ENCODE measurements around the gene CLSTN1. TPM values are rescaled to one million over a fixed set of nuclear protein-coding genes. Genes with fewer than 3 reads are reported as not detected.

CLSTN1 gene
- total RNA-seq, 5 donors from 2014 or later (not counting 1 experiment from before 2014, with no cell fraction given), result 84.6 to 105 (median 91.2) TPM

DNA sequence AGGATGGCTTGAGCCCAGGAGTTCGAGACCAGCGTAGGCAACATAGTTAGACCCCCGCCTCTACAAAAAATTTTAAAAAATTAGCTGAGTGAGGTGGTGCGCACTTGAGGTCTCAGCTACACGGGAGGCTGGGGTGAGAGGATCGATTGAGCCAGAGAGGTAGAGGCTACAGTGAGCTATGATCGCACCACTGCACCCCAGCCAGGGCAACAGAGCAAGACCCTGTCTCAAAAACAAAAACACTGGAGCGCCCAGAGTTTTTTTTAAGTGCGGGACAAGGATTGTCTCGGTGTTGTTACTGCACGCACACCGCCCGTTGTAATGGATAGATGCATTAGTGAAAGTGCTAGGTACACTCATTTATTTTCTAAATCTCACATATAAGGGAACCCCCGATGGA lies 135.2 kb downstream of the CLSTN1 start:
- ChIA-PET CTCF (interaction anchor here in 1 of 2 donors (0.7 to 0.9 kb wide), 2 partner anchors 23 to 36 kb away, joined by 3 read pairs; no protein-coding TSS in a partner anchor), POLR2A (no interaction called here)
- peak overlapping the region; percentile 61 for H3K27ac ChIP-seq (ENCODE audit: low read length)
- H3K9me3 ChIP-seq, result no peaks in the 10 kb centered on the region
- peaks cover 43 to 90% of the 10 kb centered on the region in 2 experiments for H3K4me1 ChIP-seq (ENCODE audit: control insufficient read depth in 1 of 2, extremely low read depth in 1 of 2, insufficient read depth in 2 of 2, low read length in 2 of 2)
- peaks cover 17% of the 10 kb centered on the region for H3K36me3 Mint-ChIP-seq
- H3K27ac Mint-ChIP-seq, result peak overlapping the region; percentile 85 to 89
- 80% methylated on average over 6 of the region's 14 CpGs for WGBS (ENCODE audit: insufficient coverage)
- H3K4me3 ChIP-seq (ENCODE audit: control insufficient read depth in 1 of 2, extremely low read depth in 1 of 2, low read length in 1 of 2), result peak overlapping the region; percentile 53 to 60
- no peaks in the 10 kb centered on the region for H3K27me3 Mint-ChIP-seq
- peaks cover 73 to 79% (median 77%) of the 10 kb centered on the region in 3 donors for H3K4me1 Mint-ChIP-seq
- DNase-seq, result no peak
- ATAC-seq (replicated peaks in 1 of 4), result no peak
- no peaks in the 10 kb centered on the region for H3K9me3 Mint-ChIP-seq
- peaks cover 3 to 31% of the 10 kb centered on the region in 2 donors for H3K36me3 ChIP-seq (ENCODE audit: control insufficient read depth in 2 of 2, extremely low read depth in 1 of 2, insufficient read depth in 1 of 2, low read length in 1 of 2)
- H3K27me3 ChIP-seq (replicated peaks in 1 of 2; ENCODE audit: control insufficient read depth in 2 of 2, extremely low read depth in 1 of 2, insufficient read depth in 2 of 2, low read length in 1 of 2), result no peaks in the 10 kb centered on the region
- peak overlapping the region; percentile 74 to 81 (median 77) for H3K4me3 Mint-ChIP-seq

DNA sequence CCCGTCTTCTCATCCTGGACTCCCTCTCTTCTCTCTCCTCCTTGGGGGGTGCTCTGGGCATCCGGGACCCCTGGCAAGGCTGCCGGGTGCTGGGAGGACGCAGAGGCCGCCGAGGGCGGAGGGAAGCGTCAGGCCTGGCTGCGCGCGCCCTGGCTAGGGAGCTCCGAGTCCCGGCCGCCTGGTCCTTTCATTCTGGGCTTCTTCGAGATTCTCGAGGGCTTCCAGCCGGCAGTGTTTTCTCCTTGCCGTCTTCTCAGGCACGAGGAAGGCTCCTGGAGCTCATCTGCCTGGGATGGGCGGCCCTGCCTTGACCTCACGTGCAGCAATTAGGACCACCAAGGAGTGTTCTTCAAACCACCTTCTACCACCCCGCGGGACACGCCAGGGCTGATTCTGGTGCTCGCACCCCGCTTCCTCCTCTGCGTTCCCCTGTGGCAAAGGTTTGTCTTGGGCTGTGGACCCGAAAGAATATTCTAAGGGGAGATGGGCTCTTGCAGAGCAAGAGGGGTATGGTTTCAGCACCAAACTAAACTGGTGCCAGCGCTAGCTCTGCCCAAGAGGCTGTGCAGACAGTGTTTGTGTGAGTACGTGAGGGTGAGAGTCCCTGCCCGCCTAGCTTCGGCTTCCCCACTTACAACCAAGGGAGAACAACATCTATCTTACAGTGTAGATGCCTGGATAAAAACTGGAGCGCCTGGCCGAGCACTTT lies 135.7 kb downstream of the CLSTN1 start:
- WGBS (ENCODE audit: insufficient coverage), result 34% methylated on average over 17 of the region's 34 CpGs
- Histone ChIP-seq H3K27me3 (replicated peaks in 1 of 2; ENCODE audit: control insufficient read depth in 2 of 2, extremely low read depth in 1 of 2, insufficient read depth in 2 of 2, low read length in 1 of 2) (no peaks in the 10 kb centered on the region), H3K27ac (ENCODE audit: low read length) (peak overlapping the region; percentile 61), H3K9me3 (no peaks in the 10 kb centered on the region), H3K4me1 (ENCODE audit: control insufficient read depth in 1 of 2, extremely low read depth in 1 of 2, insufficient read depth in 2 of 2, low read length in 2 of 2) (peaks cover 43 to 89% of the 10 kb centered on the region in 2 experiments), H3K4me3 (ENCODE audit: control insufficient read depth in 1 of 2, extremely low read depth in 1 of 2, low read length in 1 of 2) (peak overlapping the region; percentile 41 to 53), H3K36me3 (ENCODE audit: control insufficient read depth in 2 of 2, extremely low read depth in 1 of 2, insufficient read depth in 1 of 2, low read length in 1 of 2) (peaks cover 3 to 28% of the 10 kb centered on the region in 2 donors)
- ATAC-seq (replicated peaks in 1 of 4) (no peak), DNase-seq (peak in 1 of 35 experiments; percentile 16)
- Mint-ChIP-seq H3K9me3 (no peaks in the 10 kb centered on the region), H3K27me3 (no peaks in the 10 kb centered on the region), H3K4me3 (peak overlapping the region; percentile 74 to 81 (median 77)), H3K36me3 (peaks cover 17% of the 10 kb centered on the region), H3K4me1 (peaks cover 74 to 81% (median 79%) of the 10 kb centered on the region in 3 donors), H3K27ac (peak overlapping the region; percentile 85 to 89)
- ChIA-PET POLR2A (interaction anchor here in 1 of 2 donors (0.6 kb wide), 1 partner anchor 99 kb away, joined by 5 read pairs; no protein-coding TSS in a partner anchor), CTCF (interaction anchor here in 1 of 2 donors (0.5 to 0.9 kb wide), 2 partner anchors 36 to 61 kb away, joined by 3 read pairs; no protein-coding TSS in a partner anchor)

DNA sequence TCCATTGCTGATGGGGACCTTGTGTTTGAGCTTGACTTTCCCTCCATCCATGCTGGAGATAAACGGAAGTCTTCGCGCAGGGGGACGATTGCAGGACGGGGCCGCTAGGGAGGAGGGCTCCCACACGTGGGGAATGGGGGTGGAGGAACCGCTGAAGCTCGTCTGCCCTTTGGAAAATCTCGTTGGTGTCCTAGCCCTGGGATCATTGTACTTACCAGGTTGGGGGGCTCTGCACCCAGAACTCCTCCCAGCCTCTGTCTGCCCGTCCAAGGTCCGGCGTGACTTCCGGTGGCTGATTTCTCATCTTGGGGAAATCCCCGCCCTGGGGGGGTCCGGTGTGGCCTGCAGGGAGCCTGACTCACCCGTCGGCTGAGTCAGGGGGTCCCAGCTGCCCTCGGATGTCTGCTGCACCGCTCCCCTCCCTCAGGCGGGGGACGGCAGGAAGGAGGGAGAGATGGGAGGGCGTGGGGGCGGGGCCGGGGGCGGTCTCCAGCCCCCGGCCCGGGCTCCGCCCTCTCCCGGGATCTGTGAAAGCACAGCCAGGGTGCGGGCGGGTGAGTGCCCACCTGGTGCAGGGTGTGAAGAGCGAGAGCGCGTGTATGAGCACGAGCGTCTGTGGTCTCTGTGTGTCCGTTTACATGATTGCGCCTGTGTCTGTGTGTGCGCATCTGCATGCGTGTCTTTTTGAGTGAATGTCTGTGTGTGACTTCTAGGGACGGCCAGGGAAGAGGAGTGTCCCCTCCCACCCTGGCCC lies 136.5 kb downstream of the CLSTN1 start:
- Mint-ChIP-seq H3K4me1 (peaks cover 72 to 82% (median 76%) of the 10 kb centered on the region in 3 donors), H3K4me3 (peak overlapping the region; percentile 74 to 81 (median 77)), H3K9me3 (no peaks in the 10 kb centered on the region), H3K27ac (peak overlapping the region; percentile 85 to 89), H3K36me3 (peaks cover 13% of the 10 kb centered on the region), H3K27me3 (no peaks in the 10 kb centered on the region)
- peak; percentile 25 to 74 (median 47) for DNase-seq
- peak; percentile 36 to 52 (median 46) for ATAC-seq (replicated peaks in 1 of 4)
- Histone ChIP-seq H3K4me3 (ENCODE audit: control insufficient read depth in 1 of 2, extremely low read depth in 1 of 2, low read length in 1 of 2) (peak overlapping the region; percentile 53 to 65), H3K36me3 (ENCODE audit: control insufficient read depth in 2 of 2, extremely low read depth in 1 of 2, insufficient read depth in 1 of 2, low read length in 1 of 2) (peaks cover 3 to 24% of the 10 kb centered on the region in 2 donors), H3K27me3 (replicated peaks in 1 of 2; ENCODE audit: control insufficient read depth in 2 of 2, extremely low read depth in 1 of 2, insufficient read depth in 2 of 2, low read length in 1 of 2) (no peaks in the 10 kb centered on the region), H3K9me3 (no peaks in the 10 kb centered on the region), H3K4me1 (ENCODE audit: control insufficient read depth in 1 of 2, extremely low read depth in 1 of 2, insufficient read depth in 2 of 2, low read length in 2 of 2) (peaks cover 43 to 89% of the 10 kb centered on the region in 2 experiments), H3K27ac (ENCODE audit: low read length) (peak overlapping the region; percentile 61)
- ChIA-PET CTCF (interaction anchor here in 1 of 2 donors (0.8 kb wide), 1 partner anchor 19 kb away, joined by 5 read pairs; no protein-coding TSS in a partner anchor), POLR2A (no interaction called here)
- 1% methylated on average over 19 of the region's 42 CpGs for WGBS (ENCODE audit: insufficient coverage)

DNA sequence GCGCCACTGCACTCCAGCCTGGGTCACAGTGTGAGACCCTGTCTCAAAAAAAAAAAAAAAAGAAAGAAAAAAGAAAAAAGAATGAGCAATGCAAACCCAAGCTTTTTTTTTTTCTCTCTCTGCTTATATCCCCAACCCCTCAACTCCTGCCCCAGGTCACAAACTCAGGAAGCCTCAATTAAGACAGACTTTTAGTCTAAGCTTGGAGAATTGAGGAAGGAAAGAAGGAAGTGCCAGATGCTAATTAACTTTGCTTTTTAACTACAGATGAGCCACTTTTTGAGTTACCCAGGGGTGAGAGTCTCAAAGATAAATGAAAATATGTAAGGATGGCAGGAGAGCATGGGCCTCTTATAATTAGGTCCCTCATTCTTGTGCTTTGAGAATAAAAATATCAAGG lies 139.0 kb downstream of the CLSTN1 start:
- Mint-ChIP-seq H3K36me3 (peaks cover 4% of the 10 kb centered on the region), H3K27ac (peak overlapping the region; percentile 64 to 91), H3K27me3 (no peaks in the 10 kb centered on the region), H3K4me3 (no peak overlapping the region), H3K9me3 (no peaks in the 10 kb centered on the region), H3K4me1 (peaks cover 61 to 74% (median 65%) of the 10 kb centered on the region in 3 donors)
- Histone ChIP-seq H3K27ac (ENCODE audit: low read length) (no peak overlapping the region), H3K9me3 (no peaks in the 10 kb centered on the region), H3K36me3 (ENCODE audit: control insufficient read depth in 2 of 2, extremely low read depth in 1 of 2, insufficient read depth in 1 of 2, low read length in 1 of 2) (peaks cover 3 to 24% of the 10 kb centered on the region in 2 donors), H3K4me1 (ENCODE audit: control insufficient read depth in 1 of 2, extremely low read depth in 1 of 2, insufficient read depth in 2 of 2, low read length in 2 of 2) (peaks cover 20 to 89% of the 10 kb centered on the region in 2 experiments), H3K27me3 (replicated peaks in 1 of 2; ENCODE audit: control insufficient read depth in 2 of 2, extremely low read depth in 1 of 2, insufficient read depth in 2 of 2, low read length in 1 of 2) (no peaks in the 10 kb centered on the region), H3K4me3 (ENCODE audit: control insufficient read depth in 1 of 2, extremely low read depth in 1 of 2, low read length in 1 of 2) (no peak overlapping the region)
- no peak for ATAC-seq (replicated peaks in 1 of 4)
- WGBS (ENCODE audit: insufficient coverage), result no CpG with 5 or more reads among the region's 1 CpG
- ChIA-PET CTCF (interaction anchor here in 1 of 2 donors (0.7 kb wide), 1 partner anchor 99 kb away, joined by 6 read pairs; no protein-coding TSS in a partner anchor), POLR2A (interaction anchor here in 1 of 2 donors (0.6 kb wide), 1 partner anchor 33 kb away, joined by 3 read pairs; no protein-coding TSS in a partner anchor)
- no peak for DNase-seq

DNA sequence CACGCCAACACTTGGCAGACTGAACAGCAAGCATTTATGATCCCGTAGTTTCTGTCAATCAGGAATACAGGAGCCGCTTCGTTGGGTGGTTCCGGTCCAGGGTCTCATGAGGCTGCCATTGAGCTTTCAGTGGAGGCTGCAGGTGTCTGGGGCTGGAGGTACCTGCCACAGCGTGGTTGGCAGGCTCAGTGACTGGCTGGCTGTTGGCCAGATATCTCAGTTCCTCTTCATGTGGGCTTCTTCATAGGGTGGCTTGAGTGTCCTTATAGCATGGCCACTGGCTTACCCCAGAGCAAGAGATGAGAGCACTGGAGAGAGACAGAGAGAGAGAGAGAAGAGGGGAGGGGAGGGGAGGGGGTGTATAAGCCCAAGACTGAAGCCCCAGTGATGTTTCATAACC lies 142.9 kb downstream of the CLSTN1 start:
- peaks cover 8 to 41% of the 10 kb centered on the region in 2 donors for H3K36me3 ChIP-seq (ENCODE audit: control insufficient read depth in 2 of 2, extremely low read depth in 1 of 2, insufficient read depth in 1 of 2, low read length in 1 of 2)
- H3K4me1 ChIP-seq (ENCODE audit: control insufficient read depth in 1 of 2, extremely low read depth in 1 of 2, insufficient read depth in 2 of 2, low read length in 2 of 2), result peaks cover 5 to 91% of the 10 kb centered on the region in 2 experiments
- Mint-ChIP-seq H3K27me3 (no peaks in the 10 kb centered on the region), H3K27ac (peak overlapping the region; percentile 45 to 79), H3K4me3 (peak overlapping the region in 1 of 3 donors; percentile 41), H3K9me3 (no peaks in the 10 kb centered on the region), H3K36me3 (peaks cover 22% of the 10 kb centered on the region), H3K4me1 (peaks cover 69 to 77% (median 73%) of the 10 kb centered on the region in 3 donors)
- no peak for DNase-seq
- no peak for ATAC-seq (replicated peaks in 1 of 4)
- no peak overlapping the region for H3K4me3 ChIP-seq (ENCODE audit: control insufficient read depth in 1 of 2, extremely low read depth in 1 of 2, low read length in 1 of 2)
- POLR2A ChIA-PET, result no interaction called here
- CTCF ChIA-PET, result no interaction called here
- 91% methylated on average over 6 of the region's 6 CpGs for WGBS (ENCODE audit: insufficient coverage)
- no peak overlapping the region for H3K27ac ChIP-seq (ENCODE audit: low read length)
- H3K27me3 ChIP-seq (replicated peaks in 1 of 2; ENCODE audit: control insufficient read depth in 2 of 2, extremely low read depth in 1 of 2, insufficient read depth in 2 of 2, low read length in 1 of 2), result no peaks in the 10 kb centered on the region
- no peaks in the 10 kb centered on the region for H3K9me3 ChIP-seq

DNA sequence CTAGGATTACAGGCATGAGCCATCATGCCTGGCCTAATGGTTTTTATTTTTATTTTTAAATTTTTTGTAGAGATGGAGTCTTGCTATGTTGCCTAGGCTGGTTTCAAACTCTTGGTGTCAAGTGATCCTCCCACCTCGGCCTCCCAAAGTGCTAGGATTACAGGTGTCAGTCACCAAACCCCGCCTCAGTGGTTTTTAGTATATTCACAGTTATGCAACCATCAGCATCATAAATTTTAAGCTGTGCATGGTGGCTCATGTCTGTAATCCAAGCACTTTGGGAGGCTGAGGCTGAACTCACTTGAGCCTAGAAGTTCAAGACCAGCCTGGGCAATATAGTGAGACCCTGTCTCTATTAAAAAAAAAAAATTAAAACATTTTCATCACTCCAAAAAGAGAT lies 143.7 kb downstream of the CLSTN1 start:
- Mint-ChIP-seq H3K9me3 (no peaks in the 10 kb centered on the region), H3K27ac (no peak overlapping the region), H3K27me3 (no peaks in the 10 kb centered on the region), H3K4me1 (peaks cover 63 to 79% (median 73%) of the 10 kb centered on the region in 3 donors), H3K36me3 (peaks cover 22% of the 10 kb centered on the region), H3K4me3 (no peak overlapping the region)
- Histone ChIP-seq H3K9me3 (no peaks in the 10 kb centered on the region), H3K27me3 (replicated peaks in 1 of 2; ENCODE audit: control insufficient read depth in 2 of 2, extremely low read depth in 1 of 2, insufficient read depth in 2 of 2, low read length in 1 of 2) (no peaks in the 10 kb centered on the region), H3K36me3 (ENCODE audit: control insufficient read depth in 2 of 2, extremely low read depth in 1 of 2, insufficient read depth in 1 of 2, low read length in 1 of 2) (peaks cover 8 to 41% of the 10 kb centered on the region in 2 donors), H3K4me1 (ENCODE audit: control insufficient read depth in 1 of 2, extremely low read depth in 1 of 2, insufficient read depth in 2 of 2, low read length in 2 of 2) (peaks cover 2 to 90% of the 10 kb centered on the region in 2 experiments), H3K27ac (ENCODE audit: low read length) (no peak overlapping the region), H3K4me3 (ENCODE audit: control insufficient read depth in 1 of 2, extremely low read depth in 1 of 2, low read length in 1 of 2) (no peak overlapping the region)
- ChIA-PET POLR2A (no interaction called here), CTCF (no interaction called here)
- ATAC-seq (replicated peaks in 1 of 4) (no peak), DNase-seq (no peak)
- WGBS (ENCODE audit: insufficient coverage), result 86% methylated on average over 1 of the region's 2 CpGs

Data from T-cell (primary cell).